HepG2 (cell line): ENCODE measurements around the gene LRFN2. TPM values are rescaled to one million over a fixed set of nuclear protein-coding genes. Genes with fewer than 3 reads are reported as not detected.

Experiments used
- ATAC-seq: fragments of 200-7000 bp; cut with Tn5 transposase; 3 replicates; pipeline ENCODE4 v1.9.1; 2020; ENCODE audit warnings: mild to moderate bottlenecking, moderate library complexity
- BruUV-seq: library from RNA; stranded (reverse); fragments of 400-500 nt; replicated peaks from 2 replicates; lab custom pipeline; 2021; lab: Mats Ljungman, UMichigan
- CTCF ChIA-PET: fragments of 300-600 bp; formaldehyde crosslinking; extraction: SDS; loops from one replicate; lab custom pipeline; 2021; ENCODE audit warnings: low total read pairs, inconsistent platforms, low intra/inter-chr PET ratio; lab: Yijun Ruan, JAX
- POLR2A ChIA-PET: fragments of 350-600 bp; sonication (Branson Sonifier 250); formaldehyde crosslinking; loops from one replicate; lab custom pipeline; 2020; ENCODE audit warnings: antibody characterized with exemption, inconsistent platforms; lab: Yijun Ruan, JAX
- DNase-seq: peaks from one replicate; pipeline ENCODE4 v3.0.0-alpha.2; 2015; ENCODE audit warnings: low spot score
- FAIRE-seq: peaks from 3 replicates; lab custom pipeline; 2011; peaks lifted over from hg19 to GRCh38; lab: Jason Lieb, UNC
- H2AFZ ChIP-seq: one replicate; pipeline ENCODE4 v1.6.1; 2011; ENCODE audit warnings: low read length, inconsistent platforms
- H3K27ac ChIP-seq: fragments of 300-600 bp; 3 replicates; pipeline ENCODE4 v1.8.0; 2011; ENCODE audit warnings: mixed run types, mild to moderate bottlenecking, mixed read lengths, low read length, inconsistent platforms; ENCODE audit not compliant: insufficient read depth; ENCODE audit errors: extremely low read length
- H3K27me3 ChIP-seq, 2 experiments: fragments of 200-600 bp in 1 of 2; 2 replicates in 1 of 2; 3 replicates in 1 of 2; pipeline versions ENCODE4 v1.6.0 to v1.8.0; 2011; ENCODE audit warnings: low read length in 2 of 2, mild to moderate bottlenecking in 2 of 2, moderate library complexity in 2 of 2, inconsistent platforms in 1 of 2; ENCODE audit not compliant: insufficient read depth in 2 of 2, control insufficient read depth in 1 of 2
- H3K36me3 ChIP-seq, 2 experiments: fragments of 200-600 bp in 1 of 2; replicated peaks in 1 of 2; 2 replicates in 1 of 2; 3 replicates in 1 of 2; pipeline versions ENCODE4 v1.5.1 to v1.8.0; 2011; ENCODE audit warnings: low read length in 2 of 2, inconsistent platforms in 1 of 2; ENCODE audit not compliant: insufficient read depth in 2 of 2, control insufficient read depth in 1 of 2
- H3K4me1 ChIP-seq: 2 replicates; pipeline ENCODE4 v1.5.1; 2012; ENCODE audit warnings: low read length, inconsistent platforms; ENCODE audit not compliant: insufficient read depth
- H3K4me2 ChIP-seq: 2 replicates; pipeline ENCODE4 v1.6.0; 2011; ENCODE audit warnings: low read depth, low read length, inconsistent platforms
- H3K4me3 ChIP-seq, 3 experiments: fragments of 200-600 bp in 1 of 3; sonication (generic), shearing (Covaris generic) in 1 of 3; replicated peaks in 1 of 3; 2 replicates each; pipeline ENCODE4 v1.5.1; 2011 to 2016; ENCODE audit warnings: low read length in 3 of 3, inconsistent platforms in 2 of 3, low read depth in 2 of 3, mild to moderate bottlenecking in 2 of 3, control low read depth in 1 of 3, mixed read lengths in 1 of 3; ENCODE audit not compliant: insufficient read depth in 1 of 3
- H3K79me2 ChIP-seq: one replicate; pipeline ENCODE4 v1.6.1; 2011; ENCODE audit warnings: low read length, inconsistent platforms; ENCODE audit not compliant: insufficient read depth
- H3K9ac ChIP-seq: 2 replicates; pipeline ENCODE4 v1.6.0; 2011; ENCODE audit warnings: mild to moderate bottlenecking, low read depth, low read length, inconsistent platforms; ENCODE audit not compliant: insufficient read depth
- H3K9me3 ChIP-seq: 2 replicates; pipeline ENCODE4 v1.5.1; 2012; ENCODE audit warnings: mild to moderate bottlenecking, low read length
- H4K20me1 ChIP-seq: 2 replicates; pipeline ENCODE4 v1.6.0; 2011; ENCODE audit warnings: inconsistent platforms, mild to moderate bottlenecking, low read length, moderate library complexity; ENCODE audit not compliant: insufficient read depth
- ATF7 ChIP-seq, 2 experiments: fragments of 450-650 bp in 1 of 2; sonication (generic) in 1 of 2; formaldehyde crosslinking in 1 of 2; IDR thresholded peaks; 2 replicates each; pipeline versions ENCODE4 v1.4.0 to v1.6.1; 2016 to 2020; ENCODE audit warnings: antibody characterized with exemption in 1 of 2, mild to moderate bottlenecking in 1 of 2, missing genetic modification reagents in 1 of 2
- BATF2 ChIP-seq: sonication (generic); formaldehyde crosslinking; IDR thresholded peaks from 2 replicates; pipeline ENCODE4 v1.8.0; 2022; ENCODE audit warnings: mild to moderate bottlenecking, missing genetic modification reagents, moderate library complexity
- CBX1 ChIP-seq: IDR thresholded peaks from one replicate; pipeline ENCODE4 v1.6.1; 2016; ENCODE audit warnings: antibody characterized with exemption, low read depth
- HOXA3 ChIP-seq: sonication (generic); formaldehyde crosslinking; IDR thresholded peaks from 2 replicates; pipeline ENCODE4 v1.5.0; 2020; ENCODE audit warnings: missing genetic modification reagents
- MYC ChIP-seq: sonication (generic); formaldehyde crosslinking; IDR thresholded peaks from 2 replicates; pipeline ENCODE4 v1.9.0; 2021; ENCODE audit warnings: missing genetic modification reagents, borderline replicate concordance
- PCBP1 ChIP-seq: fragments of 200-400 bp; formaldehyde crosslinking; IDR thresholded peaks from 2 replicates; pipeline ENCODE4 v1.6.1; 2017; ENCODE audit warnings: mild to moderate bottlenecking, low read depth, low read length, borderline replicate concordance
- SMARCC2 ChIP-seq: fragments of 450-650 bp; IDR thresholded peaks from 2 replicates; pipeline ENCODE4 v1.6.1; 2017; ENCODE audit warnings: antibody characterized with exemption, mild to moderate bottlenecking
- SYNCRIP ChIP-seq: fragments of 200-400 bp; formaldehyde crosslinking; IDR thresholded peaks from 2 replicates; pipeline ENCODE4 v1.6.1; 2018; ENCODE audit warnings: mild to moderate bottlenecking, low read depth, low read length; ENCODE audit not compliant: insufficient read depth
- TAF1 ChIP-seq: sonication (generic); formaldehyde crosslinking; IDR thresholded peaks from 2 replicates; pipeline ENCODE4 v1.4.0; 2020; ENCODE audit warnings: missing genetic modification reagents
- TOE1 ChIP-seq: sonication (generic); formaldehyde crosslinking; IDR thresholded peaks from 2 replicates; pipeline ENCODE4 v1.4.0; 2020; ENCODE audit warnings: mild to moderate bottlenecking, missing genetic modification reagents
- ZBTB20 ChIP-seq: sonication (generic); formaldehyde crosslinking; IDR thresholded peaks from 2 replicates; pipeline ENCODE4 v1.8.1; 2023; ENCODE audit warnings: missing genetic modification reagents, low read depth, mild to moderate bottlenecking, borderline replicate concordance
- ZFP1 ChIP-seq: IDR thresholded peaks from 2 replicates; pipeline ENCODE4 v1.6.1; 2016
- ZNF44 ChIP-seq: sonication (generic); formaldehyde crosslinking; IDR thresholded peaks from 2 replicates; pipeline ENCODE4 v1.5.1; 2020; ENCODE audit warnings: mild to moderate bottlenecking, missing genetic modification reagents
- ZNF501 ChIP-seq: sonication (generic); formaldehyde crosslinking; IDR thresholded peaks from 2 replicates; pipeline ENCODE4 v1.5.1; 2020; ENCODE audit warnings: mild to moderate bottlenecking, moderate library complexity, missing genetic modification reagents
- ZNF503 ChIP-seq: sonication (generic); formaldehyde crosslinking; IDR thresholded peaks from 2 replicates; pipeline ENCODE4 v1.4.0; 2020; ENCODE audit warnings: missing genetic modification reagents
- ZNF558 ChIP-seq: sonication (generic); formaldehyde crosslinking; IDR thresholded peaks from 2 replicates; pipeline ENCODE4 v1.9.0; 2022; ENCODE audit warnings: mild to moderate bottlenecking, missing genetic modification reagents, borderline replicate concordance
- ZNF660 ChIP-seq: sonication (generic); formaldehyde crosslinking; IDR thresholded peaks from 2 replicates; pipeline ENCODE4 v1.5.1; 2020; ENCODE audit warnings: mild to moderate bottlenecking, low read depth, missing genetic modification reagents, borderline replicate concordance
- ZNF775 ChIP-seq: sonication (generic); formaldehyde crosslinking; IDR thresholded peaks from 2 replicates; pipeline ENCODE4 v1.4.0; 2020; ENCODE audit warnings: missing genetic modification reagents, mild to moderate bottlenecking, moderate library complexity, borderline replicate concordance
- WGBS: methylation state at CpG from one replicate; pipeline ENCODE4 v1.1.6; 2017; ENCODE audit warnings: low lambda C conversion rate; 5-methylcytosine and 5-hydroxymethylcytosine counted together
- in situ Hi-C: cut with HindIII; loops from 2 replicates; pipeline ENCODE4 v1.10.0; 2017; ENCODE audit warnings: low pct_unique_long_range_greater_than_20kb; ENCODE audit not compliant: extremely low pct_ligation_motif_present
- intact Hi-C: fragments of 100-400 bp; cut with micrococcal nuclease; formaldehyde crosslinking; loops from one replicate; pipeline ENCODE4 v1.10.0; 2022; ENCODE audit not compliant: unreplicated experiment
- polyA plus RNA-seq, 8 experiments: library from polyadenylated mRNA; depleted of rRNA in 3 of 8; stranded (reverse) in 7 of 8; unstranded in 1 of 8; fragments of >200 nt; fragmentation: Illumina TruSeq in 4 of 8; extraction: Trizol in 4 of 8; gene quantifications; 2 replicates each; pipeline versions ENCODE4 v1.2.1 to v1.2.3, GENCODE V29; 2011 to 2016; ENCODE audit warnings: low read depth in 4 of 8, missing spikeins in 1 of 8, mixed read lengths in 1 of 8; ENCODE audit not compliant: insufficient read depth in 1 of 8
- total RNA-seq, 5 experiments: library from RNA; depleted of rRNA; stranded (reverse); fragments of >200 nt; fragmentation: Illumina TruSeq; extraction: Trizol; gene quantifications; 2 replicates each; pipeline ENCODE4 v1.2.3, GENCODE V29; 2016; ENCODE audit warnings: low read depth in 1 of 5

The LRFN2 gene
- total and polyA plus RNA-seq, 2 of the 13 experiments (the other 11 are each of a cell fraction or from before 2014, with no cell fraction given), result not detected

DNA sequence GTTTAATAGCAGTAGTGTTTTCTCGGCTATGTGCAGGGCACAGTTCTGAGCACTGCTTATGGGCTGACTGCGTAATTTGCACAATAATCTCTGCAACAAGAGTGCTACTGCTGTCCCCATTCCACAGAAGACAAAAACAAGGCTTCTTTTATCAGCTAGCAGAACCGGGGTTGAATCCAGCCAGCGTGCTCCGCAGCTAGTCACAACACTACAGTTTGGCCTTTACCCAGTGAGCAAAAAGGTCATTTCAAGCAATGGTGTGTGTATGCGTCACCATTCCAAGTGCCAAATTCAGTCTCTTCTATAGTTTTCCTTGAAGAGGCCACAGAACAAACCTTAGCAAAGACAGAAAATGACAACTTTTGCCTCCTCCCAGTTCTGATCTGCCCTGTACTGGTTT is 61.1 kb downstream of the LRFN2 start:
- Histone ChIP-seq H3K27me3 (no peaks in the 10 kb centered on the region; a peak in 1 of 5 replicates), H3K4me1 (peaks cover 13% of the 10 kb centered on the region), H2AFZ (no peak overlapping the region), H4K20me1 (no peaks in the 10 kb centered on the region), H3K27ac (no peak overlapping the region), H3K4me2 (no peak overlapping the region), H3K4me3 (no peak overlapping the region), H3K9me3 (no peaks in the 10 kb centered on the region), H3K9ac (no peak overlapping the region), H3K36me3 (no peaks in the 10 kb centered on the region), H3K79me2 (no peaks in the 10 kb centered on the region)
- FAIRE-seq (no peak), ATAC-seq (no peak), DNase-seq (no peak)
- no TSS peak for BruUV-seq
- TF ChIP-seq ZNF503, result no peak
- TF ChIP-seq SYNCRIP, result no peak
- TF ChIP-seq ZFP1 (CRISPR knock-in tag), result no peak
- TF ChIP-seq TAF1 (CRISPR knock-in tag), result no peak
- TF ChIP-seq ZNF660 (CRISPR knock-in tag), result no peak
- no peak for TF ChIP-seq ATF7 (IDR thresholded peaks at IDR 0.05)
- TF ChIP-seq ATF7 (CRISPR knock-in tag; IDR thresholded peaks at IDR 0.05), result no peak
- TF ChIP-seq BATF2 (CRISPR knock-in tag), result no peak
- no peak for TF ChIP-seq TOE1
- TF ChIP-seq ZBTB20 (CRISPR knock-in tag), result no peak
- TF ChIP-seq PCBP1, result no peak
- TF ChIP-seq SMARCC2, result no peak
- TF ChIP-seq CBX1, result no peak
- TF ChIP-seq MYC (CRISPR knock-in tag), result no peak
- no peak for TF ChIP-seq HOXA3 (CRISPR knock-in tag)
- TF ChIP-seq ZNF501 (CRISPR knock-in tag), result no peak
- TF ChIP-seq ZNF558 (CRISPR knock-in tag), result no peak
- no peak for TF ChIP-seq ZNF44
- TF ChIP-seq ZNF775 (CRISPR knock-in tag), result no peak
- in situ Hi-C loops, result no loop called here
- intact Hi-C loops, result no loop called here
- POLR2A ChIA-PET, result no interaction called here
- 60% methylated on average over 5 of the region's 6 CpGs for WGBS
- CTCF ChIA-PET, result no interaction called here
